Aortic smooth muscle cell (primary cell): Measurements from ENCODE around the gene SGCE. TPM values are rescaled to one million over a fixed set of nuclear protein-coding genes. Genes with fewer than 3 reads are reported as not detected.

ENCODE experiments used
- total RNA-seq: library from RNA; depleted of rRNA; stranded (reverse); fragments of >200 nt; gene quantifications from 2 replicates; pipeline ENCODE4 v1.2.3, GENCODE V29; 2014

The SGCE gene
- total RNA-seq, result 90.5 and 98.6 TPM in 2 replicates

DNA sequence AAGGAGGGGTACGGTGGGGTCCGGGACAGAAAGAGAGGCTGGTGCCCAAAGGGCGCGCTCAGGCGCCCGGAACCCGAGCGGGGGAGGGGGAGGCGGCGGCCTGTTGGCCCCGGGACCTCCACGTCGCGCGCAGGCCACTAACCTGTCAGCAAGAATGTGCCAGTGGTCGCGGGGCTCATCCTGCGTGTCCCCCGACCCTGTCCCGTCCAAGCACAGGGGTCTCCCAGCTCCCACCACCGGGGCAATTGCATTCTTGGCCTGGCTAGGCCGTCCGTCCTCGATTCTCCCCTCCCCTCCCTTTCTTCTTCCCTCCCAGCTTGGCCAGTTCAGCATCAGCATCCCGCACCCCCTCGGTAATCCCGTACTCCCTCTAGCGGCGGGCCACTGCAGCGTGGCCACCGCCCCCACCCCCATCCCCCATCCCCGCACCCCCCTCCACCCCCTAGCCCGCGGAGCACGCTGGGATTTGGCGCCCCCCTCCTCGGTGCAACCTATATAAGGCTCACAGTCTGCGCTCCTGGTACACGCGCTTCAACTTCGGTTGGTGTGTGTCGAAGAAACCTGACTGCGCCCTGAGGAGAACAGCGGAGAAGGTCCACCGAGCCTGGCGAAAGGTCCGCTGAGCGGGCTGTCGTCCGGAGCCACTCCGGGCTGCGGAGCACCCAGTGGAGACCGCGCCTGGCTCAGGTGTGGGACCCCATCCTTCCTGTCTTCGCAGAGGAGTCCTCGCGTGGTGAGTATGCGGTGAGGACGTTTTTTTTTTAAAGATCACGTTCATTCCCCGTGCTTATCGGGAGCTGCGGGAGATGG is at the start of gene SGCE:
Gene SGCE, minus strand, starts transcription at position 286 of the 810 bp plus-strand sequence. Its CDS starts 35 bp downstream, at position 251.

Other genes with a start within 250 kb of the SGCE start
- gene CASD1, start 146.3 kb downstream of the SGCE start, total RNA-seq, result 11.5 and 13.4 TPM in 2 replicates